ENCODE measurements around the gene HSP90AB1.

DNA sequence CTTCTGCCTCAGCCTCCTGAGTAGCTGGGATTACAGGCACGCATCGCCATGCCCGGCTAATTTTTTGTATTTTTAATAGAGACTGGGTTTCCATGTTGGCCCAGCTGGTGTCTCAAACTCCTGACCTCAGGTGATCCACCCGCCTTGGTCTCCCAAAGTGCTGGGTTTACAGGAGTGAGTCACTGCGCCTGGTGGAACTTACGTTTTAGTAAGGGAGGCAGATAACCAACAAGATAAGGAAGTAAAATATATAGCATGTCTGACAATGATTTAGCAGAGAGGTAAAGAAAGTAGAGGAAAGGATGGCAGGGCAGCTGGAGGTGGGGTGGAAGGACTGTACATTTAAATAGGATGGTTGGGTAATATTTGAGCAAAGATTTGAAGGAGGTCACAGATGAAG, 42.9 kb upstream of the HSP90AB1 start:
- no peak for TF ChIP-seq POLR2A (IDR thresholded peaks at IDR 0.05)
- TF ChIP-seq, protein P1, sequence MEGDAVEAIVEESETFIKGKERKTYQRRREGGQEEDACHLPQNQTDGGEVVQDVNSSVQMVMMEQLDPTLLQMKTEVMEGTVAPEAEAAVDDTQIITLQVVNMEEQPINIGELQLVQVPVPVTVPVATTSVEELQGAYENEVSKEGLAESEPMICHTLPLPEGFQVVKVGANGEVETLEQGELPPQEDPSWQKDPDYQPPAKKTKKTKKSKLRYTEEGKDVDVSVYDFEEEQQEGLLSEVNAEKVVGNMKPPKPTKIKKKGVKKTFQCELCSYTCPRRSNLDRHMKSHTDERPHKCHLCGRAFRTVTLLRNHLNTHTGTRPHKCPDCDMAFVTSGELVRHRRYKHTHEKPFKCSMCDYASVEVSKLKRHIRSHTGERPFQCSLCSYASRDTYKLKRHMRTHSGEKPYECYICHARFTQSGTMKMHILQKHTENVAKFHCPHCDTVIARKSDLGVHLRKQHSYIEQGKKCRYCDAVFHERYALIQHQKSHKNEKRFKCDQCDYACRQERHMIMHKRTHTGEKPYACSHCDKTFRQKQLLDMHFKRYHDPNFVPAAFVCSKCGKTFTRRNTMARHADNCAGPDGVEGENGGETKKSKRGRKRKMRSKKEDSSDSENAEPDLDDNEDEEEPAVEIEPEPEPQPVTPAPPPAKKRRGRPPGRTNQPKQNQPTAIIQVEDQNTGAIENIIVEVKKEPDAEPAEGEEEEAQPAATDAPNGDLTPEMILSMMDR (IDR thresholded peaks at IDR 0.05): no peak
- no peak for TF ChIP-seq POLR2AphosphoS5 (IDR thresholded peaks at IDR 0.05)
- no peak for TF ChIP-seq EP300 (IDR thresholded peaks at IDR 0.05; ENCODE audit: low read depth)
